DND-41 (cell line): ENCODE data around the gene SLC39A11.

Experiments used
- EZH2 ChIP-seq: IDR thresholded peaks from 3 replicates; pipeline ENCODE4 v1.6.1; 2012; ENCODE audit warnings: borderline replicate concordance, low read depth, mild to moderate bottlenecking, moderate library complexity, low read length, inconsistent platforms; ENCODE audit not compliant: severe bottlenecking
- TF ChIP-seq, protein P1 (sequence below): IDR thresholded peaks from 2 replicates; pipeline ENCODE4 v1.5.1; 2012; ENCODE audit warnings: borderline replicate concordance, low read length, moderate library complexity, mild to moderate bottlenecking; ENCODE audit not compliant: poor library complexity, severe bottlenecking; ENCODE audit errors: extremely low read depth

DNA sequence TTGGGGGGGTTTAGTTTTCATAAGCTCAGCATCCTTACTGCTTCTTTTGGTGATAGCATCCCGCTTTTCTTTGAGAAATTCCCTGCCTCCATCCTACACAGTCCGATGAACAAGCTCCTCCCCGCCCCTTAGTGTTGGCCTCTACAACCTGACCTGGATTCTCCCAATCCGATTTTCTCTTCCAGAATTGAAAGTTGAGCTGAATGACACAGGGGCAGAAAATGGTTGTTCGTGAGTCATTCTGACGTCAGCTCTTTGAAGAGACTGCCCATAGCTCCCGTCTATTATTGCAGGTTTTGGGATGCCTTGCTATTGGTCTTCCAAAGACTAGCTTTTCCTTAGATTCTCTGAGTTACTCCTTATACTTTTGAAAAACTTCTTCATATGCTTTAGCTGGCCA is 279.7 kb downstream of the SLC39A11 start:
- TF ChIP-seq, protein P1, sequence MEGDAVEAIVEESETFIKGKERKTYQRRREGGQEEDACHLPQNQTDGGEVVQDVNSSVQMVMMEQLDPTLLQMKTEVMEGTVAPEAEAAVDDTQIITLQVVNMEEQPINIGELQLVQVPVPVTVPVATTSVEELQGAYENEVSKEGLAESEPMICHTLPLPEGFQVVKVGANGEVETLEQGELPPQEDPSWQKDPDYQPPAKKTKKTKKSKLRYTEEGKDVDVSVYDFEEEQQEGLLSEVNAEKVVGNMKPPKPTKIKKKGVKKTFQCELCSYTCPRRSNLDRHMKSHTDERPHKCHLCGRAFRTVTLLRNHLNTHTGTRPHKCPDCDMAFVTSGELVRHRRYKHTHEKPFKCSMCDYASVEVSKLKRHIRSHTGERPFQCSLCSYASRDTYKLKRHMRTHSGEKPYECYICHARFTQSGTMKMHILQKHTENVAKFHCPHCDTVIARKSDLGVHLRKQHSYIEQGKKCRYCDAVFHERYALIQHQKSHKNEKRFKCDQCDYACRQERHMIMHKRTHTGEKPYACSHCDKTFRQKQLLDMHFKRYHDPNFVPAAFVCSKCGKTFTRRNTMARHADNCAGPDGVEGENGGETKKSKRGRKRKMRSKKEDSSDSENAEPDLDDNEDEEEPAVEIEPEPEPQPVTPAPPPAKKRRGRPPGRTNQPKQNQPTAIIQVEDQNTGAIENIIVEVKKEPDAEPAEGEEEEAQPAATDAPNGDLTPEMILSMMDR = no peak
- no peak for TF ChIP-seq EZH2
